Eye (tissue), 1 donor: ENCODE data around the gene FHOD3.

Experiments
- DNase-seq: peaks from one replicate; pipeline ENCODE4 v3.0.0-alpha.2; 2015

Gene FHOD3

GRCh38 chr18:36676629-36677028, 379.1 kb downstream of the FHOD3 start:
- no peak for DNase-seq

- no peak for DNase-seq
Measured at GRCh38 chr18:36680042-36680441, 382.5 kb downstream of the FHOD3 start.

- no peak for DNase-seq
Measured at GRCh38 chr18:36685580-36685979, 388.1 kb downstream of the FHOD3 start.

GRCh38 chr18:36688020-36688965, 390.8 kb downstream of the FHOD3 start:
- DNase-seq, result peak; percentile 86

- DNase-seq, result peak; percentile 48
Measured at GRCh38 chr18:36692371-36692770, 394.9 kb downstream of the FHOD3 start.

- peak; percentile 8 for DNase-seq
Measured at GRCh38 chr18:36692921-36693332, 395.4 kb downstream of the FHOD3 start.

GRCh38 chr18:36693931-36694620, 396.6 kb downstream of the FHOD3 start:
- peak; percentile 18 for DNase-seq

GRCh38 chr18:36695806-36696205, 398.3 kb downstream of the FHOD3 start:
- no peak for DNase-seq

GRCh38 chr18:36697905-36698304, 400.4 kb downstream of the FHOD3 start:
- no peak for DNase-seq

GRCh38 chr18:36700955-36701354, 403.4 kb downstream of the FHOD3 start:
- no peak for DNase-seq

- no peak for DNase-seq
Measured at GRCh38 chr18:36702401-36703013, 405.0 kb downstream of the FHOD3 start.

- DNase-seq, result no peak
Measured at GRCh38 chr18:36704156-36704555, 406.6 kb downstream of the FHOD3 start.

GRCh38 chr18:36706134-36706881, 408.8 kb downstream of the FHOD3 start:
- DNase-seq, result peak; percentile 63

GRCh38 chr18:36708366-36708765, 410.9 kb downstream of the FHOD3 start:
- DNase-seq, result no peak

GRCh38 chr18:36709315-36709714, 411.8 kb downstream of the FHOD3 start:
- DNase-seq, result no peak

- DNase-seq, result peak; percentile 20
Measured at GRCh38 chr18:36711014-36711725, 413.7 kb downstream of the FHOD3 start.

GRCh38 chr18:36711813-36712444, 414.4 kb downstream of the FHOD3 start:
- peak; percentile 17 for DNase-seq

GRCh38 chr18:36714476-36714875, 417.0 kb downstream of the FHOD3 start:
- no peak for DNase-seq

- no peak for DNase-seq
Measured at GRCh38 chr18:36717422-36718110, 420.1 kb downstream of the FHOD3 start.

- DNase-seq, result no peak
Measured at GRCh38 chr18:36718705-36719328, 421.3 kb downstream of the FHOD3 start.
